Measurements from ENCODE around the gene UBE2U.

UBE2U gene

GRCh38 chr1:64295561-64295960 is 92.1 kb downstream of the UBE2U start:
- no peak for DNase-seq

GRCh38 chr1:64296459-64296858 is 93.0 kb downstream of the UBE2U start:
- no peak for DNase-seq

GRCh38 chr1:64302194-64302593 is 98.8 kb downstream of the UBE2U start:
- DNase-seq = no peak

GRCh38 chr1:64302971-64303370 is 99.5 kb downstream of the UBE2U start:
- no peak for DNase-seq

GRCh38 chr1:64304823-64305222 is 101.4 kb downstream of the UBE2U start:
- DNase-seq = no peak

GRCh38 chr1:64308866-64309265 is 105.4 kb downstream of the UBE2U start:
- no peak for DNase-seq

- no peak for DNase-seq
Measured at GRCh38 chr1:64309431-64309831, 106.0 kb downstream of the UBE2U start.

GRCh38 chr1:64310760-64311159 is 107.3 kb downstream of the UBE2U start:
- no peak for DNase-seq

GRCh38 chr1:64312431-64312830 is 109.0 kb downstream of the UBE2U start:
- DNase-seq = no peak

- DNase-seq = no peak
Measured at GRCh38 chr1:64315402-64315801, 112.0 kb downstream of the UBE2U start.

Measured in CD4-positive, alpha-beta T cell treated with Interleukin-6 for 4 hours (primary cell).